ENCODE data around the gene IRF2BPL. TPM values are rescaled to one million over a fixed set of nuclear protein-coding genes. Genes with fewer than 3 reads are reported as not detected.

IRF2BPL gene
- total RNA-seq, 2 experiments from 2014 or later: 34.5 to 35.6 TPM

GRCh38 chr14:77040059-77040740, 11.7 kb upstream of the IRF2BPL start:
- H3K27me3 Mint-ChIP-seq (ENCODE audit: low read depth): no peaks in the 10 kb centered on the region
- H3K4me1 Mint-ChIP-seq (ENCODE audit: low read depth): peaks cover 89% of the 10 kb centered on the region
- peak overlapping the region; percentile 76 for H3K4me3 Mint-ChIP-seq
- H3K9me3 Mint-ChIP-seq (ENCODE audit: insufficient read depth): no peaks in the 10 kb centered on the region
- CTCF ChIA-PET: interaction anchor here (0.7 to 4.3 kb wide), 17 partner anchors 8 to 167 kb away, joined by 3 to 31 read pairs (median 4); partner anchors contain the start of gene IRF2BPL
- H3K27ac Mint-ChIP-seq: peak overlapping the region; percentile 97
- H3K36me3 Mint-ChIP-seq (ENCODE audit: low read depth): peaks cover 5% of the 10 kb centered on the region
- POLR2A ChIA-PET: interaction anchor here (0.9 to 7.8 kb wide), 10 partner anchors 10 to 113 kb away, joined by 3 to 107 read pairs (median 6); partner anchors contain the start of gene IRF2BPL
- DNase-seq (peak; percentile 94), ATAC-seq (peak; percentile 72)

GRCh38 chr14:77039285-77040058, 11.0 kb upstream of the IRF2BPL start:
- POLR2A ChIA-PET: interaction anchor here (0.9 to 7.8 kb wide), 10 partner anchors 9 to 113 kb away, joined by 3 to 107 read pairs (median 6); partner anchors contain the start of gene IRF2BPL
- ATAC-seq: no peak
- peaks cover 87% of the 10 kb centered on the region for H3K4me1 Mint-ChIP-seq (ENCODE audit: low read depth)
- H3K27ac Mint-ChIP-seq: peak overlapping the region; percentile 97
- peak overlapping the region; percentile 76 for H3K4me3 Mint-ChIP-seq
- CTCF ChIA-PET: interaction anchor here (0.9 to 4.3 kb wide), 15 partner anchors 8 to 167 kb away, joined by 3 to 31 read pairs (median 4); partner anchors contain the start of gene IRF2BPL
- no peak for DNase-seq
- no peaks in the 10 kb centered on the region for H3K9me3 Mint-ChIP-seq (ENCODE audit: insufficient read depth)
- no peaks in the 10 kb centered on the region for H3K27me3 Mint-ChIP-seq (ENCODE audit: low read depth)
- H3K36me3 Mint-ChIP-seq (ENCODE audit: low read depth): peaks cover 5% of the 10 kb centered on the region

- Mint-ChIP-seq H3K27ac (peak overlapping the region; percentile 92), H3K27me3 (ENCODE audit: low read depth) (no peaks in the 10 kb centered on the region), H3K36me3 (ENCODE audit: low read depth) (peaks cover 5% of the 10 kb centered on the region), H3K4me3 (peak overlapping the region; percentile 76), H3K4me1 (ENCODE audit: low read depth) (peaks cover 80% of the 10 kb centered on the region), H3K9me3 (ENCODE audit: insufficient read depth) (no peaks in the 10 kb centered on the region)
- ChIA-PET POLR2A (interaction anchor here (0.9 to 7.8 kb wide), 3 partner anchors 8 to 84 kb away, joined by 3 to 107 read pairs (median 5); partner anchors contain the start of gene IRF2BPL), CTCF (interaction anchor here (1.3 to 2.4 kb wide), 4 partner anchors 15 to 165 kb away, joined by 3 to 12 read pairs (median 4); no protein-coding TSS in a partner anchor)
- ATAC-seq (no peak), DNase-seq (peak; percentile 64)
These were observed 9.5 kb upstream of the IRF2BPL start for GRCh38 chr14:77037938-77038568.

- Mint-ChIP-seq H3K27ac (peak overlapping the region; percentile 92), H3K27me3 (ENCODE audit: low read depth) (no peaks in the 10 kb centered on the region), H3K36me3 (ENCODE audit: low read depth) (peaks cover 8% of the 10 kb centered on the region), H3K4me3 (peak overlapping the region; percentile 76), H3K9me3 (ENCODE audit: insufficient read depth) (no peaks in the 10 kb centered on the region), H3K4me1 (ENCODE audit: low read depth) (peaks cover 81% of the 10 kb centered on the region)
- no peak for DNase-seq
- CTCF ChIA-PET: interaction anchor here (0.6 to 2.4 kb wide), 8 partner anchors 8 to 164 kb away, joined by 3 to 12 read pairs (median 4); no protein-coding TSS in a partner anchor
- POLR2A ChIA-PET: interaction anchor here (0.9 to 7.8 kb wide), 3 partner anchors 7 to 84 kb away, joined by 3 to 107 read pairs (median 5); partner anchors contain the start of gene IRF2BPL
- no peak for ATAC-seq
These were observed 8.9 kb upstream of the IRF2BPL start for GRCh38 chr14:77037215-77037937.

- ChIA-PET POLR2A (interaction anchor here (0.9 to 7.8 kb wide), 4 partner anchors 7 to 83 kb away, joined by 3 to 107 read pairs (median 4); partner anchors contain the start of gene IRF2BPL), CTCF (interaction anchor here (0.6 to 2.4 kb wide), 12 partner anchors 8 to 163 kb away, joined by 3 to 12 read pairs (median 4); no protein-coding TSS in a partner anchor)
- Mint-ChIP-seq H3K27me3 (ENCODE audit: low read depth) (no peaks in the 10 kb centered on the region), H3K9me3 (ENCODE audit: insufficient read depth) (no peaks in the 10 kb centered on the region), H3K4me3 (no peak overlapping the region), H3K4me1 (ENCODE audit: low read depth) (peaks cover 81% of the 10 kb centered on the region), H3K27ac (peak overlapping the region; percentile 92), H3K36me3 (ENCODE audit: low read depth) (peaks cover 12% of the 10 kb centered on the region)
- ATAC-seq (no peak), DNase-seq (no peak)
These were observed 8.1 kb upstream of the IRF2BPL start for GRCh38 chr14:77036484-77037214.

- no peak overlapping the region for H3K4me3 Mint-ChIP-seq
- peaks cover 77% of the 10 kb centered on the region for H3K4me1 Mint-ChIP-seq (ENCODE audit: low read depth)
- DNase-seq (no peak), ATAC-seq (no peak)
- H3K27ac Mint-ChIP-seq: peak overlapping the region; percentile 37
- CTCF ChIA-PET: interaction anchor here (0.8 to 1.1 kb wide), 2 partner anchors 18 to 122 kb away, joined by 3 to 4 read pairs; no protein-coding TSS in a partner anchor
- H3K27me3 Mint-ChIP-seq (ENCODE audit: low read depth): no peaks in the 10 kb centered on the region
- POLR2A ChIA-PET: interaction anchor here (0.7 to 1.5 kb wide), 3 partner anchors 11 to 115 kb away, joined by 3 to 5 read pairs (median 4); no protein-coding TSS in a partner anchor
- H3K36me3 Mint-ChIP-seq (ENCODE audit: low read depth): peaks cover 14% of the 10 kb centered on the region
- no peaks in the 10 kb centered on the region for H3K9me3 Mint-ChIP-seq (ENCODE audit: insufficient read depth)
These were observed 6.8 kb upstream of the IRF2BPL start for GRCh38 chr14:77035267-77035666.

- DNase-seq (peak; percentile 79), ATAC-seq (peak; percentile 74)
- no peaks in the 10 kb centered on the region for H3K27me3 Mint-ChIP-seq (ENCODE audit: low read depth)
- CTCF ChIA-PET: interaction anchor here (1.3 to 1.8 kb wide), 2 partner anchors 72 to 80 kb away, joined by 4 to 6 read pairs; no protein-coding TSS in a partner anchor
- H3K4me1 Mint-ChIP-seq (ENCODE audit: low read depth): peaks cover 81% of the 10 kb centered on the region
- H3K9me3 Mint-ChIP-seq (ENCODE audit: insufficient read depth): no peaks in the 10 kb centered on the region
- peak overlapping the region; percentile 94 for H3K27ac Mint-ChIP-seq
- peak overlapping the region; percentile 93 for H3K4me3 Mint-ChIP-seq
- peaks cover 21% of the 10 kb centered on the region for H3K36me3 Mint-ChIP-seq (ENCODE audit: low read depth)
- POLR2A ChIA-PET: interaction anchor here (0.5 to 8.2 kb wide), 10 partner anchors 6 to 121 kb away, joined by 3 to 107 read pairs (median 3); no protein-coding TSS in a partner anchor
These were observed 5.4 kb upstream of the IRF2BPL start for GRCh38 chr14:77033622-77034589.

DNA sequence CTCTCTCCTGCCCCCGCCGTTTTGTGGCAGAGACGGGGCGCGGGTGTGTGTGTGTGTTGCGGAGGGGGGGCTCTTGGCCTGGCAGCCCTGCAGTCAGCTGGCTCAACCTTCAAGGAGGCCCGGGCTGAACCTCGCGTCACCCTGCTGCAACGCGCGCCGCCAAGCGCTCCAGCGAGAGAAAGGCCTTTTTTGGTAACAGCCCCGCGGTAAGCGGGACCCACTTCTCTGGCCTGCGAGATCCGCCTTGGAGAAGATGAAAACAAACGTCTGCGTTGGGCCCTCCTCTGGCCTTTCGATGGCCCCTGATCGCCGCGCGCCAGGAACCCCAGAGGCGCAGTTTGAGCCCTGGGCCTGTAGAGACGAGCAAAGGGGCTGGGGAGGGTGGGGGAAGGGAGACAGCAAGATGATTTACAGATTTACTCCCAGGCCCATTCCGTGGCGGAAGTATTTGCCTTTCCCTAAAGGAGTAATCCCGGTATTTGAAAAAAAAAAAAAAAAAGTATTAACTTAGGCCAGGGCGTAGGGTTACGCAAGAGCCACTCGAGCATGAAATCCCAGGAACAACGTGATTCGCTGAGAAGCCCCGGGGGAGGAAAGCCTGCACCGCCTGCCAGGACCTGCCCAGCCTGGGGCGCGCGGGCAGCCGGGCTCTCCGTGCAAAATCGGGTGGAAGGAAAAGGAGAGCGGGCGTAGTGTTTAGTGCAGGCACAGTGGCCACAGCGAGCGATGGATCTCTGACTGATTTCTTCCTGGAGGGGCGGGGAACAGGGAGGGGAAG, 4.5 kb upstream of the IRF2BPL start:
- CTCF ChIA-PET: interaction anchor here (0.9 to 3.0 kb wide), 12 partner anchors 8 to 157 kb away, joined by 3 to 16 read pairs (median 5); no protein-coding TSS in a partner anchor
- peak overlapping the region; percentile 93 for H3K4me3 Mint-ChIP-seq
- DNase-seq (peak; percentile 87), ATAC-seq (peak; percentile 58)
- no peaks in the 10 kb centered on the region for H3K27me3 Mint-ChIP-seq (ENCODE audit: low read depth)
- H3K36me3 Mint-ChIP-seq (ENCODE audit: low read depth): peaks cover 24% of the 10 kb centered on the region
- H3K27ac Mint-ChIP-seq: peak overlapping the region; percentile 94
- peaks cover 76% of the 10 kb centered on the region for H3K4me1 Mint-ChIP-seq (ENCODE audit: low read depth)
- no peaks in the 10 kb centered on the region for H3K9me3 Mint-ChIP-seq (ENCODE audit: insufficient read depth)
- POLR2A ChIA-PET: interaction anchor here (0.6 to 8.2 kb wide), 11 partner anchors 7 to 120 kb away, joined by 3 to 107 read pairs (median 5); no protein-coding TSS in a partner anchor

Data from activated CD8-positive, alpha-beta T cell treated with anti-CD3 and anti-CD28 coated beads, Interleukin-2, amount 10 ng/mL, durations not matched to agents 7 days and 5 days (primary cell).